Measurements from ENCODE around the gene SPRR5. TPM values are rescaled to one million over a fixed set of nuclear protein-coding genes. Genes with fewer than 3 reads are reported as not detected.

The SPRR5 gene
- total and polyA plus RNA-seq, 9 of the 15 experiments (the other 6 are each of a cell fraction or from before 2014, with no cell fraction given): not detected

DNA sequence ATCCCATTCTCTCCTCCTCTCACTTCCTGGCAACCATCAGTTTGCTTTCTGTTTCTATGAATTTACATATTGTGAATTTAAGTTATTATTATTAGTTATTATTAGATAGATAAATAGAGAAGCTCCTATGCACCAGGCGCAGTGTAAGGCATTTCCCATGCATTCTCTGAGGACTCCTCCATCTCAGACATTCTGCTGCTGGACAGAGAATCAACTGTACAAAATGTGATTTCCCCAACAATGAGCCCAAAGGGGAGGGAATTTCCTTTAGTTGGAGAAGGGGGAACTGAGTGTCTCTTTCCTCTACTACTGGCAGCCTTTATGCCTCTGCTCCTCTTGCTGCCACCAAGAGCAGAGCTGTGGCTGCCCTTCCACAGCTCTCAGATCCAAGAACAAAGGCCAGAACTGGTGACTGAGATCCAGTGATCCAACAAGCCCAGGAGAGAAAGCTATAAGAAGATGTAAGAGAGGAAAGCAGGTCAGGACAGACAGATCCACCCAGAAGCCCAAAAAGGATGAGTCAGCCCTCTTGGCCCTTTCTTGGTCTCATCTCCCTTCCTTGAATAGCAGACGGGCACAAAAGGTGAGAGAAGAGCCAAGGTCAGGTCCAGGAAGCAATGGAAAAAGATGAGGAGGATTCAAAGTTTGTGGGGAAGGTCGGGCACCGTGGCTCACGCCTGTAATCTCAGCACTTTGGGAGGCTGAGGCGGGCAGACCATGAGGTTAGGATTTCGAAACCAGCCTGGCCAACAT is 42.1 kb upstream of the SPRR5 start:
- H3K4me2 ChIP-seq (ENCODE audit: insufficient read depth, low read length): no peak overlapping the region
- H3K4me3 ChIP-seq: no peak overlapping the region
- 0% methylated on average over 7 of the region's 7 CpGs for WGBS (ENCODE audit: insufficient coverage, low coverage, missing lambda C conversion rate)
- TF ChIP-seq BMI1 (IDR thresholded peaks at IDR 0.05; ENCODE audit: low read length): no peak
- TF ChIP-seq ZBED1 (IDR thresholded peaks at IDR 0.05): no peak
- no peak for TF ChIP-seq ZNF696 (CRISPR knock-in tag; conservative IDR thresholded peaks at IDR 0.05)
- TF ChIP-seq, protein P1, sequence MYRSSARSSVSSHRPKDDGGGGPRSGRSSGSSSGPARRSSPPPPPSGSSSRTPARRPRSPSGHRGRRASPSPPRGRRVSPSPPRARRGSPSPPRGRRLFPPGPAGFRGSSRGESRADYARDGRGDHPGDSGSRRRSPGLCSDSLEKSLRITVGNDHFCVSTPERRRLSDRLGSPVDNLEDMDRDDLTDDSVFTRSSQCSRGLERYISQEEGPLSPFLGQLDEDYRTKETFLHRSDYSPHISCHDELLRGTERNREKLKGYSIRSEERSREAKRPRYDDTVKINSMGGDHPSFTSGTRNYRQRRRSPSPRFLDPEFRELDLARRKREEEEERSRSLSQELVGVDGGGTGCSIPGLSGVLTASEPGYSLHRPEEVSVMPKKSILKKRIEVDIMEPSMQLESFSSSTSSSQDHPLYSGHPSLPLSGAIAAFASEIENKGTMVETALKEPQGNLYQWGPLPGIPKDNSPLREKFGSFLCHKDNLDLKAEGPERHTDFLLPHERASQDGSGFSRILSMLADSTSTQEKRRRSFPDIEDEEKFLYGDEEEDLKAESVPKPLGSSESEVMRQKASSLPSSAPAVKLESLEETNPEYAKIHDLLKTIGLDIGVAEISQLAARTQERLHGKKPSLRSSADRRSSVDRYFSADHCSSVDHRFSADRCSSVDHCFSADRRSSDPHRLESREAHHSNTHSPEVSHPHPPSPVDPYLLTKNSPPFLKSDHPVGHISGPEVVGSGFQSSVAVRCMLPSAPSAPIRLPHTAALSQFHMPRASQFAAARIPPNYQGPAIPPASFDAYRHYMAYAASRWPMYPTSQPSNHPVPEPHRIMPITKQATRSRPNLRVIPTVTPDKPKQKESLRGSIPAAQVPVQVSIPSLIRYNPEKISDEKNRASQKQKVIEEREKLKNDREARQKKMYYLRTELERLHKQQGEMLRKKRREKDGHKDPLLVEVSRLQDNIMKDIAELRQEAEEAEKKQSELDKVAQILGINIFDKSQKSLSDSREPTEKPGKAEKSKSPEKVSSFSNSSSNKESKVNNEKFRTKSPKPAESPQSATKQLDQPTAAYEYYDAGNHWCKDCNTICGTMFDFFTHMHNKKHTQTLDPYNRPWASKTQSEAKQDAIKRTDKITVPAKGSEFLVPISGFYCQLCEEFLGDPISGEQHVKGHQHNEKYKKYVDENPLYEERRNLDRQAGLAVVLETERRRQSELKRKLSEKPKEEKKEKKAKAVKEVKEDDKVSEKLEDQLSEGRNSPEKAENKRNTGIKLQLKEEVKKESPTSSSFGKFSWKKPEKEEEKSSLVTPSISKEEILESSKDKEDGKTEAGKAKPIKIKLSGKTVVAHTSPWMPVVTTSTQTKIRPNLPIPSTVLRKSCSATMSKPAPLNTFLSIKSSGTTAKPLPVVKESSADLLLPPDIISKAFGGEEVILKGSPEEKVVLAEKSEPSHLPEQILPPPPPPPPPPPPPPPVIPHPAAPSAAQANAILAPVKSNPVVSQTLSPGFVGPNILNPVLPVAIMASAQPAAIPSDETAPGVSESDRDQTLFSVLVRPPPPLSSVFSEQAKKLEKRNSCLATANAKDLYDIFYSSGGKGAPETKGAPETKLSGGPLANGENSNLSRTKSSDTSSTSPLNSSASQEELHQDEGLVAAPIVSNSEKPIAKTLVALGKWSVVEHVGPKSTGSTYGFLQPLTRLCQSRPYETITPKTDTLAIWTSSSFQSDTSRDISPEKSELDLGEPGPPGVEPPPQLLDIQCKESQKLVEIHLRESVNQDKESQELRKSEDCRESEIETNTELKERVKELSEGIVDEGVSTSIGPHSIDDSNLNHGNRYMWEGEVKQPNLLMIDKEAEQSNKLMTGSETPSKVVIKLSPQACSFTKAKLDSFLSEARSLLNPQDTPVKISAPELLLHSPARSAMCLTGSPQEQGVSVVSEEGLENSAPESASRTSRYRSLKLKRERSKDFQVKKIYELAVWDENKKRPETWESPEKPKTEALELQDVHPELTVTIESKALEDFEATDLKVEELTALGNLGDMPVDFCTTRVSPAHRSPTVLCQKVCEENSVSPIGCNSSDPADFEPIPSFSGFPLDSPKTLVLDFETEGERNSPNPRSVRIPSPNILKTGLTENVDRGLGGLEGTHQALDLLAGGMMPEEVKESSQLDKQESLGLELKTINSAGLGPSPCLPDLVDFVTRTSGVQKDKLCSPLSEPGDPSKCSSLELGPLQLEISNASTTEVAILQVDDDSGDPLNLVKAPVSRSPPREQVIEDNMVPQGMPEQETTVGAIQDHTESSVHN (IDR thresholded peaks at IDR 0.05; ENCODE audit: borderline replicate concordance in 1 of 2, low read depth in 1 of 2): no peak
- TF ChIP-seq, protein P2, sequence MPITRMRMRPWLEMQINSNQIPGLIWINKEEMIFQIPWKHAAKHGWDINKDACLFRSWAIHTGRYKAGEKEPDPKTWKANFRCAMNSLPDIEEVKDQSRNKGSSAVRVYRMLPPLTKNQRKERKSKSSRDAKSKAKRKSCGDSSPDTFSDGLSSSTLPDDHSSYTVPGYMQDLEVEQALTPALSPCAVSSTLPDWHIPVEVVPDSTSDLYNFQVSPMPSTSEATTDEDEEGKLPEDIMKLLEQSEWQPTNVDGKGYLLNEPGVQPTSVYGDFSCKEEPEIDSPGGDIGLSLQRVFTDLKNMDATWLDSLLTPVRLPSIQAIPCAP (CRISPR knock-in tag; IDR thresholded peaks at IDR 0.05; ENCODE audit: borderline replicate concordance): no peak
- no peak for TF ChIP-seq NR2F6 (CRISPR knock-in tag; IDR thresholded peaks at IDR 0.05)
- TF ChIP-seq NFYB (IDR thresholded peaks at IDR 0.05; ENCODE audit: extremely low read depth, insufficient read length): no peak
- TF ChIP-seq NFXL1 (CRISPR knock-in tag; IDR thresholded peaks at IDR 0.05): no peak
- TF ChIP-seq CTBP1 (IDR thresholded peaks at IDR 0.05; ENCODE audit: borderline replicate concordance): no peak
- no peak for TF ChIP-seq ZNF561 (CRISPR knock-in tag; conservative IDR thresholded peaks at IDR 0.05)
- no peak for TF ChIP-seq NBN (IDR thresholded peaks at IDR 0.05; ENCODE audit: low read depth)
- no peak for TF ChIP-seq KAT8 (IDR thresholded peaks at IDR 0.05; ENCODE audit: low read depth)
- TF ChIP-seq, protein P3, sequence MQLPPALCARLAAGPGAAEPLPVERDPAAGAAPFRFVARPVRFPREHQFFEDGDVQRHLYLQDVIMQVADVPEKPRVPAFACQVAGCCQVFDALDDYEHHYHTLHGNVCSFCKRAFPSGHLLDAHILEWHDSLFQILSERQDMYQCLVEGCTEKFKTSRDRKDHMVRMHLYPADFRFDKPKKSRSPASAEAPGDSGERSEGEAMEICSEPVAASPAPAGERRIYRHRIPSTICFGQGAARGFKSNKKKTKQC (CRISPR knock-in tag; IDR thresholded peaks at IDR 0.05): no peak
- H3K27ac ChIP-seq (ENCODE audit: extremely low read depth, low read depth, low read length): no peak overlapping the region
- BruUV-seq (replicated peaks): no TSS peak
- no peaks in the 10 kb centered on the region for H3K9me3 ChIP-seq (replicated peaks; ENCODE audit: control insufficient read depth, insufficient read depth, low read depth, low read length)
- FAIRE-seq: no peak
- 0 out of 5 replicates have a peak, but pooled peaks cover 0 to 4% of the 10 kb centered on the region in 2 experiments for H3K27me3 ChIP-seq (ENCODE audit: control insufficient read depth in 2 of 2, insufficient read depth in 2 of 2, low read length in 2 of 2)
- no peaks in the 10 kb centered on the region for H4K20me1 ChIP-seq (replicated peaks; ENCODE audit: control insufficient read depth, insufficient read depth, low read length)
- no peak for ATAC-seq
- no peak overlapping the region; a peak in 1 of 4 replicates for H3K9ac ChIP-seq (ENCODE audit: insufficient read depth in 1 of 2, low read depth in 2 of 2, low read length in 2 of 2)
- H2AFZ ChIP-seq (ENCODE audit: low read depth, low read length): no peak overlapping the region
- no peak for DNase-seq (ENCODE audit: extremely low read depth in 1 of 4, low spot score in 3 of 4)
- H3K9me1 ChIP-seq (ENCODE audit: control insufficient read depth, insufficient read depth, low read length): no peaks in the 10 kb centered on the region
- H3K36me3 ChIP-seq (ENCODE audit: control insufficient read depth, insufficient read depth, low read length): no peaks in the 10 kb centered on the region
- CTCF ChIA-PET (ENCODE audit: low intra/inter-chr PET ratio): no interaction called here
- no peaks in the 10 kb centered on the region for H3K79me2 ChIP-seq (ENCODE audit: control insufficient read depth, insufficient read depth, low read length)
- POLR2A ChIA-PET: no interaction called here
- H3K4me1 ChIP-seq (replicated peaks in 1 of 2; ENCODE audit: control insufficient read depth in 2 of 2, insufficient read depth in 2 of 2, low read length in 2 of 2): no peaks in the 10 kb centered on the region
- intact Hi-C loops (cut with micrococcal nuclease) (no loop called here), in situ Hi-C loops (cut with MboI) (no loop called here)

Data from K562 (cell line).